B cell (primary cell): ENCODE data around the gene ZFP91.

Experiments
- EZH2 ChIP-seq: IDR thresholded peaks from 2 replicates; pipeline ENCODE4 v1.6.1; 2012; ENCODE audit warnings: borderline replicate concordance, low read depth, mild to moderate bottlenecking, moderate library complexity, low read length; ENCODE audit not compliant: insufficient read depth, poor library complexity, severe bottlenecking
- TF ChIP-seq, protein P1 (sequence below): fragments of 200-600 bp; IDR thresholded peaks from one replicate; pipeline ENCODE4 v1.8.0; 2022; ENCODE audit warnings: antibody characterized with exemption, mild to moderate bottlenecking

DNA sequence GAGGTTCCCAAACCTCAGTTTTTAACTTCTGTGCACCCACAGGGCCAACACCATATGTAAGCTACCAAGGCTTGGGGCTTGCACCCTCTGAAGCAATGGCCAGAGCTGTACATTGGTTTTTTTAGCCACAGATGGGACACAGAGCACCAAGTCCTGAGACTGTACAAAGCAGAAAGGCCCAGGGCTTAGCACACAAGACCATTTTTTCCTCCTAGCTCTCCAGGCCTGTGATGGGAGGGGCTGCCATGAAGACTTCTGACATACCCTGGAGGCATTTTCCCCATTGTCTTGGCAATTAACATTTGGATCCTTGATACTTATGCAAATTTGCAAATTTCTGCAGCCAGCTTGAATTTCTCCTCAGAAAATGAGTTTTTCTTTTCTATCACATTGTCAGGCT lies 67.0 kb downstream of the ZFP91 start:
- no peak for TF ChIP-seq EZH2
- TF ChIP-seq, protein P1, sequence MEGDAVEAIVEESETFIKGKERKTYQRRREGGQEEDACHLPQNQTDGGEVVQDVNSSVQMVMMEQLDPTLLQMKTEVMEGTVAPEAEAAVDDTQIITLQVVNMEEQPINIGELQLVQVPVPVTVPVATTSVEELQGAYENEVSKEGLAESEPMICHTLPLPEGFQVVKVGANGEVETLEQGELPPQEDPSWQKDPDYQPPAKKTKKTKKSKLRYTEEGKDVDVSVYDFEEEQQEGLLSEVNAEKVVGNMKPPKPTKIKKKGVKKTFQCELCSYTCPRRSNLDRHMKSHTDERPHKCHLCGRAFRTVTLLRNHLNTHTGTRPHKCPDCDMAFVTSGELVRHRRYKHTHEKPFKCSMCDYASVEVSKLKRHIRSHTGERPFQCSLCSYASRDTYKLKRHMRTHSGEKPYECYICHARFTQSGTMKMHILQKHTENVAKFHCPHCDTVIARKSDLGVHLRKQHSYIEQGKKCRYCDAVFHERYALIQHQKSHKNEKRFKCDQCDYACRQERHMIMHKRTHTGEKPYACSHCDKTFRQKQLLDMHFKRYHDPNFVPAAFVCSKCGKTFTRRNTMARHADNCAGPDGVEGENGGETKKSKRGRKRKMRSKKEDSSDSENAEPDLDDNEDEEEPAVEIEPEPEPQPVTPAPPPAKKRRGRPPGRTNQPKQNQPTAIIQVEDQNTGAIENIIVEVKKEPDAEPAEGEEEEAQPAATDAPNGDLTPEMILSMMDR, result no peak
